Measurements from ENCODE around the gene CHRM4.

The CHRM4 gene

DNA sequence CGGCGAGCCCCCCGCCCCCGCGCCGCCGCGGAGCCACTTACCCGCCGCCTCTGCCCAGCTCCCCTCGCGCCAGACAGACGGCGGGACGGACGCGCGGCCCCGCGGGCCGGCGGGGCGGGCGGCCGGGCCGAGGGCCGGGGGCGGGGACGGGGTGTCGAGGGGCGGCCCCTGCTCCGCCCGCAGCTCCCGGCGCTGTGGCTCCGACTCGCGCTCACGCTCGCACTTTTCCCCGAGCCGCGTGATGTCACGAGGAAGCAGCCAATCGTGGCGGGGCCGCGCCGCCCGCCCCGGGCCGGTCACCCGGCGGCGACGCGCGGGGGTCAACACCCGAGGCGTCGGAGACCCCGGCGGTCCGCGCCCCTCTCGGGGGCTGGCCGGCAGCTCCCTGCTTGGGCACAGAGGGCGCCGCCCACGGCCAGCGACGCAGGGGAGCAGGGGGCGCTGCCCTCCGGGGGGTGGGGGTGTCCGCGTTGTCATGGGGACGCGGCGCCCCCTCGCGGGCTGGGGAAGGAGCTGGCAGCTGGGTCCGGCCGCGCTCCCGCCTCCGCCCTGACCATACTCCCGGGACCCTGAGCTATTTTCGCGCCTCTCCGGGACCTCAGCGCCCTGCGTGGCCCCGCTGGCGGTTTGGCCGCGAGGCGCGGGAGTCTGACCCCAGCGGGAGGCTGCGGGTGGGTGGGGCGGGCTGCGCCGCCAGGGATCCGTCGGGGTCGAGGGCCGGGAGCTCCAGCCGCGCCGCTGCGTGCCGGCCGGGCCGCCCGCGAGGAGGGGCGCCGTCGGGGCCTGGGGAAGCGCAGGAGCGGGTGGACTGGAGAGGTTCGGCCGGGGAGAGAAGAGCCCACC is at the start of gene CHRM4:
CHRM4 (minus strand) TSS at position 199 of the 843 bp plus-strand sequence. CDS start 5,219 bp downstream, outside the sequence.
- peak; percentile 26 for DNase-seq

DNA sequence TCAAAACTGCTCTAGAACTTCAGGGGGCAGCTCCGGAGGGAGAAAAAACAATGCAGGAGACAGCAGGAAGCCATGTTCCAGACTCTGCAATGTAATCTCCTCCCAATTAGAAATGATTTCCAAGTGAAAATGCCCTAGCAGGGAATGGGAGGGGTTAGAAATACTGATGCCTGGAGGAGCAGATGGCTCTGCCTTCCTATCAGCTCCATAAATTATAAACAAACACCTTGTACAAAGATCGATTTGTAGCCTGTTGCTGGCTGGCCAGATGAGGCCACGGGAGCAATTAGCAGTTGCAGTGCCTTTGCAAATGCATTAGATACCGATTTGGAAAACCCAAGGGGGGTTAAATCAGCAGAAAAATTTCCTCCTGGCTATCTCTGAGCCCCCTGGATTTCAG is 46.6 kb upstream of the CHRM4 start:
- no peak for DNase-seq

- DNase-seq: no peak
Observed at GRCh38 chr11:46437122-46437689, 45.6 kb upstream of the CHRM4 start.

GRCh38 chr11:46436113-46436512 is 44.5 kb upstream of the CHRM4 start:
- DNase-seq: no peak

- no peak for DNase-seq
Observed at GRCh38 chr11:46435679-46436078, 44.1 kb upstream of the CHRM4 start.

GRCh38 chr11:46431211-46431610 is 39.6 kb upstream of the CHRM4 start:
- DNase-seq: no peak

DNA sequence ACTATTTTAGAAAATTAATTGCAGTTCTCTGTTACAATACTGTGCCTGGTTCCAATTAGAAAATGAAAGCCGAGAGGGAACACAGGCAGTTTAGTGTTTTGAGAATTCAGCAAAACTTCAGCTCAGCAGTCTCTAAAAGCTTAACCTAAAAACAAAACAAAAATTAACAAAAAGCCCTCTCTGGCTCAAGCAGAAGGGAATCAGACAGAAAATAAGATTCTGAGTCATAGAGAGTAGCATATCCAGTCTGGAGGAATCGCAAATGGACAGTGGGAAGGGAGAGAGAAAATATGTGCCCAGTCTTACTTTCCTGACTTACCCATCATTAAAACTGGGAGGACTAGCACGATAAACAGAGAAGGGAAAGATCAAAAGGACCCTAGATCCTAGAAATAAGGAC is 38.1 kb upstream of the CHRM4 start:
- DNase-seq: no peak

GRCh38 chr11:46427364-46427763 is 35.8 kb upstream of the CHRM4 start:
- DNase-seq: no peak

DNA sequence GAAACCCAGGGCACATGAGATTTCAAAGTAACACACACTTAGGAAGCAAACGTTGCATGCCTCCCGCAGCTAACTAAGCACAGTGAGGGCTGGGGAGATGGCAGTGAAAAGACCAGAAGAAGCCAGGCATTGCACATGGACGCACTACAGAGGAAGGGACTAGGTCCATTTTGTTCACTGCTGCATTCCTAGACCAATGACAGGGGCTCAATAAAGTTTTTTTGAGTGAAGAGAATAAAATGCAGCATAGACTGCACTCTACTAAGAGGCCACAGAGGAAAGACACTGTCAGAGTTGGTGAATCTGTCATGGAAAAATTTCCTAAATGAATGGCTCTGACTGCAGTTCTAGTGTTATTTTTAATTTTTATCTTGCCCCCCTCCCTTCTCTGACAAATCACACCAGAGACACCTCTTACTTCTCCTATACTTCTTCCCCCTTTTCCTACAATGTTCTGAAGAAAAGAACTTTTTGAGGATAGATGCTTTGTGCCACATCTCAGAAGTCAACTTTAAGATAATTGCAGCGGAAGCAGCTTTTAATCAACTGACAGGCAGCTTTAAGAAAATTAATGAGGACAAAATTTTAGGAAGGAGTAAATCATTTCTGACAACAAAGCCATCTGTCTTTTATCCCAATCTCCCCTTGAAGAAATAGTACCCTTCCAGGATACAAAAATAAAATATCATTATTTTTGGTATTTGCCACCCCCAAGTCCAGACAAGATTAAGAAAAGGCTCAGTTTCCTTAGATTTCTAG is 34.8 kb upstream of the CHRM4 start:
- DNase-seq: no peak

- no peak for DNase-seq
Observed at GRCh38 chr11:46422588-46422987, 31.0 kb upstream of the CHRM4 start.

GRCh38 chr11:46421257-46421880 is 29.8 kb upstream of the CHRM4 start:
- DNase-seq: no peak

DNA sequence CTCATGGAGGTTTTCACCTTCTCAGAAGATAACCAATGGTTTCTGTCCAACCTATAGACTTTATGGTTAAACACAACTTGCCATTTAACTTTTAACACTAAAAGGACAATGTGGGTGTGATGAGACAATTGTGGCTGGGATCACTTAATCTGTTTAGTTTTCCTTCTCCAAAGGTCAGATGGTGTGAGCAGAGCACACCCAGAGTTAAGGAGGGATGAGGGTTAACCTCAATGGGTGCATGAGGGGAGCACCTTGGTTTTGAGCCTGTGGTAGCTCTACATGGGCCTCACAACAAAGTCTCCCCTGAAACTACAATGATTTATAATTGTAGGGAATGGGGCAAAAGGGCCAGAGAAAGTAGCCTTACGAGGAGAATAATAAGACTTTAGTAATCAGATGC is 28.9 kb upstream of the CHRM4 start:
- no peak for DNase-seq

DNA sequence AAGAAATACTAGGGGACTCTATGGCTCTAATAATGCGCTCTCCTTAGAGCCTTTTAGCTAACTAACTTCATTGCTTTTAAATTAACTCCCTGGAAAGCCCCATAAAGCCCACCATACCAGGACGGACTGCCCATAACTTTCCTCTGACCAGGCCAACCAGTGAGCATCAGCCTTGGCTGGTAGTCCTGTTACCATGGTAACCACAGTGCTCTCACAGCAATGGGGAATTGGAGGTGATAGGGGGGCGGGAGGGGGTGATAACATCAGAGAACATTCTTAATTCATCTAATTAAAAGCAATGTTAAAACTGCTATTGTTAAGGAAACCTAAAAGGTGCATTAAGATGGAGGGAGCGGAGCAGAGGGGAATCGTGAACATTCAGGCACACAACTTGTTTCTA is 27.2 kb upstream of the CHRM4 start:
- no peak for DNase-seq

- DNase-seq: no peak
Observed at GRCh38 chr11:46417711-46418110, 26.1 kb upstream of the CHRM4 start.

GRCh38 chr11:46414879-46415278 is 23.3 kb upstream of the CHRM4 start:
- DNase-seq: no peak

GRCh38 chr11:46414466-46414796 is 22.9 kb upstream of the CHRM4 start:
- DNase-seq: no peak

GRCh38 chr11:46413760-46414465 is 22.3 kb upstream of the CHRM4 start:
- no peak for DNase-seq

DNA sequence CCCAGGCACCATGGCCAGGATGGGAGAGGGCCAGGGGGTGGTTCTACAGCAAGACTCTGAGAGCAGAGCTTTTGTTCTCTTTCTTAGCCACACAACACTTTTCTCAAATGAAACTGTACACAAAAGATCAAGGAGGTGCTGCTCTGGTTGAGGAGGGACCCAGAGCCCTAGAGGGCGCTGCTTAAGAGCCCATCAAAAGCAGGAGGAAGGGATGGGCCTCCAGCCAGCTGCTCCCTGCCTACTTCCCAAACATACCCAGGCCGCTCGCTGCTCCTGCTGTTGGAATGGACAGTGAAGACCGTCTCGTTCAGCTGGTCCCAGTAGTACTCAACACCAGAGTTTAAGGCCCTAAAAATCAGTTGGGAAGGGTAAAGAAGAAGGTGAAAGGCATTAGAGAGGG is 18.4 kb upstream of the CHRM4 start:
- DNase-seq: no peak

DNA sequence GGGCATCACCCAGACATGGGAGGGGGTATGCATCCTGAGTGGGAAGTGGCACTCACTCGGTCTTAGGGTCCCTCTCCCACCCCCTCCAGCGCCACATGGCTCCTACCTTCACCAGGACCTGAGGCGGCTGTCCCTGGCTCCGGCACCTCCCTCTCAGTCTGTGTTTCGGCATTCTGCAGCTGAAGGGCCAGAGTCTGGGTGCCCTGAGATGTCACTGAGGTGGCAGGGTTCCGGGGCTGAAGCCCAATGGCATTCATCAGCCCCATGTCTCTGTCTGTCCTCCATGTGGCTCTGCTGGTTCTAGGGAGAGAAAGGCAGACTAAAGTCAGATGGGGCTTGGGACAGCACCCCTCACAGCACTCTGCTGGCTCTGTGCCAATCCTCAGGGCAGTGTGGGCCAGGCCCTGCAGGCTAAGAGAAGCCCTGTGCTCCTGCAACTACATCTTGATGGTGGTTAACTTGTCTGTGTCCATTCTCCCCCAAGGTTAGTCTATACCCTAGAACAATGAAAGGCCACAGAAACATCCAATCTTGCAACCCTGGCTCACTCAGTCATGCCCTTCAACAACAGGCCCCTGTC is 16.9 kb upstream of the CHRM4 start:
- DNase-seq: no peak

- no peak for DNase-seq
Observed at GRCh38 chr11:46407635-46408034, 16.1 kb upstream of the CHRM4 start.

DNA sequence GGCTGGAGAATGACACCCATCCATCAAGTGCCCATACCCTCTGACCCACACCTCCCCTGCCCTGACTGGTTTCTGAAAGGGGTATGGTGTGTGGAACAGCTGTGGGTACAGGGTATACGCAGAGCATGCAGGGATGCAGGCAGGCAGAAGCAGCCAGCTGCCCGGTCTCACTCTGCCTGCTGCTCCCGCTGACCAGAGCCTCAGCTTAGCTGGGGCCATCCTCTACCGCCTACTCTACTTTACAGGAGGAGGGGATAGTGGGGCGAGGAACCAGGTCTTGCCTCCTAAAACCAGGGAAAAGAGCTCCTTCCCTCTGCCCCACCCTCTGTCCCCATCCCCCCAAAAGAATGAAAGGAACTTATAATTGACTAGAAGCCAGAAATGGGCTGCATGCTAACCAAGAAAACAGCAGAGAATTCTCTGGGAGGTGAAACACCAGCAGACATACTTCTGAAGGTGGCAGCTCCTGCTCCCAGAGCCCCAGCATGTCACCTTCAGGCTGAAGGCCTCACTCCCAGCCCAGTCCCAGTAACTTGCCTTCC is 13.0 kb upstream of the CHRM4 start:
- no peak for DNase-seq
